Endometrial microvascular endothelial cells (primary cell): Measurements from ENCODE around the gene SYCE3. TPM values are rescaled to one million over a fixed set of nuclear protein-coding genes. Genes with fewer than 3 reads are reported as not detected.
"Not testable (repeated sequence)": the region's sequence is repeated elsewhere in the genome, so short reads cannot be mapped to it uniquely, and the experiment has no call there.

Experiments
- in situ Hi-C: cut with HindIII; loops from 2 replicates; pipeline ENCODE4 v1.10.0; 2017; ENCODE audit warnings: low sequenced_read_pairs, low pct_unique_long_range_greater_than_20kb; ENCODE audit errors: inconsistent ontology term
- total RNA-seq: library from RNA; depleted of rRNA; stranded (reverse); fragments of >200 nt; gene quantifications from one replicate; pipeline ENCODE4 v1.2.3, GENCODE V29; 2015; ENCODE audit errors: inconsistent ontology term

Gene SYCE3, protein sequence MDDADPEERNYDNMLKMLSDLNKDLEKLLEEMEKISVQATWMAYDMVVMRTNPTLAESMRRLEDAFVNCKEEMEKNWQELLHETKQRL
- not detected for total RNA-seq

DNA sequence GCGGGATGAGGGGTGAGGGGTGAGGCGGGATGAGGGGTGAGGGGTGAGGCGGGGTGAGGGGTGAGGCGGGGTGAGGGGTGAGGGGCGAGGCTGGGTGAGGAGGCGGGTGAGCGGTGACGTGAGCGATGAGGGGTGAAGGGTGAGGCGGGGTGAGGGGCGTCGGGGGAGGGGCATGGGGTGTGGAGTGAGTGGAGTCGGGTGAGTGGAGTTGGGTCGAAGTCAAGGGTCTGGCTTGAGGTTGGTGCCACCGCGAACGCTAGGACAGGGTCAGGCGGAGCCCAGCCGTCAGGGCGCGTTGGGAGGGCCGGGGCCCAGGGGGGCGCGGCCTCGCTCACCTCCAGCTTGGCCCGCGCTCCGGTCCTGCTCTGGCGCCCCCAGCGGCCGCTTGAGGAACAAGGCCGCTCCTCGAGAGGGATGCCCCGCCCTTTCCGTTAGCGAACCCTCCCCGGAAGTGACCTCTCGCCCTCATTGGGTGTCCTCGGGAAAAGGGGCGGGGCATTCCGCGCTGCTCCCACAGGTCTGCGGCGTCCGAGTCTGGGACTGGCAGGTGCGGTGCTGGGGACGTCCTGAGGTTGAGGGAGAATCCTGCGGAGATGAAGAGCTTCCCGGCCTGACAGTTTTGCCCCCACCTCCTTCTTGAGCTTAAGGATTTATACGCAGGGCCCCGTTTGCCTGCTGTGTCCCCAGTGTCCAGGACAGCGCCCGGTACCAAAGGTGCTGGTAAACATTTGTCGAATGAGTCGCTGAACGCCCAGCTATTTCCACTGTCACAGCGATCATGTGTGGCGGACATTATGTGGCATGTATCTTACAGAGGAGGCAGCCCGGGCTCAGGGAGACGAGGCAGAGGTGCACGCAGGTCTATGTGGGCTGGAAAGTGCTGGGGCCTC is at the start of gene SYCE3:
Gene SYCE3 (minus strand): TSS at position 397 of the 890 bp plus-strand sequence. CDS start 6,514 bp downstream, outside the sequence.
- in situ Hi-C loops: no loop called here

GRCh38 chr22:50612168-50612527 is 49.4 kb upstream of the SYCE3 start:
- in situ Hi-C loops: no loop called here

DNA sequence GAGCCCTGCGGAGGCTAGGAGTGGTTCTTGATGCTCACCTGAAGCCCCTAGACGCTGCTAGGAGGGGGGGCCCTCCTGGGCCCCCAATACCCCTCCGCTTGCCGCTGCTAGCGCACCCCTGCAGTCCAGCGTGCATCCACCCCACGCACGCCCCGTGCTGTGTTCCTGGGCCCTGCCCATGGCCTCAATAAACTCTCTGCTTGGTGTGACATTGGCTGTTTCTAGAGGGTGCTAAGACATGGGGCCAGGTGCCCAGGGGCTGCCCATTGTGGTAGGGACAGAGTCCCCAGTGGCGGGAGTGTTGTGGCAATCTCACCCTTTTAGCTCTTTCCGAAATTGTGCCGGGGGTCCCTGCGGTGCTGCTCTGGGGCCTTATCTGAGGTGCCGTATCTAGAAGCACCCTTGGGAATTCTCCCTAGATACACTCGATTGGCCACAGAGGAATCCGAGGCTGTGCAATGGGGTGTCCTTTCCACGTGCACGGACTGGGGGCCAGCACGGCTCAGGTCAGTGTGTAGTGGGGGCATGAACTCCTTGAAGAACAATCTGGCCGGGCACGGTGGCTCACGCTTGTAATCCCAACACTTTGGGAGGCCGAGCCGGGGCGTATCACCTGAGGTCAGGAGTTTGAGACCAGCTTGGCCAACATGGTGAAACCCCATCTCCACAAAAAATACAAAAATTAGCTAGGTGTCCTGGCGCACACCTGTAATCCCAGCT is 48.8 kb upstream of the SYCE3 start:
- in situ Hi-C loops: no loop called here

GRCh38 chr22:50610581-50610980 is 47.9 kb upstream of the SYCE3 start:
- in situ Hi-C loops: no loop called here

- in situ Hi-C loops: no loop called here
Observed at GRCh38 chr22:50610041-50610451, 47.3 kb upstream of the SYCE3 start.

DNA sequence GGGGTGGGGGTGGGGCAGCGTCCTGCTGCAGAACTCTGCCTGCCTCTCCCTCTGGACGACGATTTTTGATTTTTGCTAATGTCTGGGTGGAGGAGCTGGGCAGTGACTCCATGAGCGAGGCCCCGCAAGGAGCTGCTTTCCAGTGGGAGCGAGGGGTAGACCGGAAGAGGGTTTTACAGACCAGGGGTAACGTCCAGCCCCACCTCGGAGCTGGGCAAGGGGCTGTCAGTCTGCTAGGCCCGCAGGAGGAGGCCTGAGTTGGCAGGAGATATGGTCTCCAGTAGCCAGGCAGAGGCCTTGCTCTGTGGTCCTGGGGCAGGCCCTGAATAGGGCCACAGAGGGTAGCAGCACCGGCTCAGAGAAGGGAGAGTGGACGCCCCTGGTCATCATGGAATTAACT is 46.9 kb upstream of the SYCE3 start:
- in situ Hi-C loops: no loop called here

- in situ Hi-C loops: no loop called here
Observed at GRCh38 chr22:50608996-50609395, 46.3 kb upstream of the SYCE3 start.

DNA sequence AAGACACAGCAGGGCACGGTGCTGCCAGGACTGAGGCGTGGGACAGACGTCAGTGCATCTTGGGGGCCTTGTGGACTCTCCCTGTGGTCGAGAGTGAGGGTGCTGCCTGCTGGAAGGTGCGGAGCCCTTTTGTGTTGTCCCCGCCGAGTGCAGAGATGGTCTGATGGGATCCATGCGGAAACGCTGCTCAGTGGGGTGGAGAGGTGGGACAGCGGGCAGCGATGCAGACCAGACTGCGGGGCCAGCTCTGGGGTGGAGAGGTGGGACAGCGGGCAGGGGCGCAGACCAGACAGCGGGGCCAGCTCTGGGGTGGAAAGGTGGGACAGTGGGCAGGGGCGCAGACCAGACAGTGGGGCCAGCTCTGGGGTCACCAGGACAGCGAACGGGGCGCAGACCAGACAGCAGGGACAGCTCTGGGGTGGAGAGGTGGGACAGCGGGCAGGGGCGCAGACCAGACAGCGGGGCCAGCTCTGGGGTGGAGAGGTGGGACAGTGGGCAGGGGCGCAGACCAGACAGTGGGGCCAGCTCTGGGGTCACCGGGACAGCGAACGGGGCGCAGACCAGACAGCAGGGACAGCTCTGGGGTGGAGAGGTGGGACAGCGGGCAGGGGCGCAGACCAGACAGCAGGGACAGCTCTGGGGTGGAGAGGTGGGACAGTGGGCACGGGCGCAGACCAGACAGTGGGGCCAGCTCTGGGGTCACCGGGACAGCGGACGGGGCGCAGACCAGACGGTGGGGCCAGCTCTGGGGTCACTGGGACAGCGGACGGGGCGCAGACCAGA is 45.5 kb upstream of the SYCE3 start:
- in situ Hi-C loops: not testable (repeated sequence)

DNA sequence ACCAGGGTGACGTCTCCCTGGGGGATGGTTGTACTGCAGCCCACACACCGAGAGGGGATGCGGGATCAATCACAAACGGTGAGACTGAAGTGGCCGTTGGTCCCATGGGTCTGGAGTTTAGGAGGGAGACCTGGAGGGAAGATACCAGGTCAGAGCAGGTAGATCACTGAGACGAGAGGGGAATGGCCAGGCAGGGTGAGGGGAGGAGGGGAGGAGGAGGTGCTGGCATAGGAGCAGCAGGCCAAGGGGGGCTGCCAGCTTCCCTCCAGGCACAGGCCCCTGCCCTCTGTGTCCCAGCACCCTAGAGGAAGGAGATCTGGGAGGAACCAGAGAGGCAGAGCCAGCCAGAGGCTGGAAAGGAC is 44.9 kb upstream of the SYCE3 start:
- in situ Hi-C loops: no loop called here

- in situ Hi-C loops: no loop called here
Observed at GRCh38 chr22:50606946-50607658, 44.4 kb upstream of the SYCE3 start.

GRCh38 chr22:50606165-50606945 is 43.6 kb upstream of the SYCE3 start:
- in situ Hi-C loops: no loop called here

DNA sequence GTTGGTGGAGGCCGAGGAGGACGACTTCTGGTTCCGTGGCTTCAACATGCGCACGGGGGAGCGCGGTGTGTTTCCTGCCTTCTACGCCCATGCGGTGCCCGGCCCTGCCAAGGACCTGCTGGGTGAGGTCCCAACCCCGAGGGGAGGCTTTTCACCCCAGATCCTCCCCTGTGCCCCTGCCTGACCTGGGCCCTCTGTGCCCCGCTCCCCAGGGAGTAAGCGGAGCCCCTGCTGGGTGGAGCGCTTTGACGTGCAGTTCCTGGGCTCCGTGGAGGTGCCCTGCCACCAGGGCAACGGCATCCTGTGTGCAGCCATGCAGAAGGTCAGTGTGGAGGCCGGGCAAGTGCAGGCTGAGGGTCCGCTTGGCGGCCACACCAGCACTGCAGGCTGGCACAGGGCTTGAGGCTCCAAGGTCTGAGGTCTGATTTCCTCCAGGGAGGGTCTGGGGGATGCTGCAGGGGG is 42.9 kb upstream of the SYCE3 start:
- in situ Hi-C loops: no loop called here

GRCh38 chr22:50605002-50605612 is 42.4 kb upstream of the SYCE3 start:
- in situ Hi-C loops: no loop called here

DNA sequence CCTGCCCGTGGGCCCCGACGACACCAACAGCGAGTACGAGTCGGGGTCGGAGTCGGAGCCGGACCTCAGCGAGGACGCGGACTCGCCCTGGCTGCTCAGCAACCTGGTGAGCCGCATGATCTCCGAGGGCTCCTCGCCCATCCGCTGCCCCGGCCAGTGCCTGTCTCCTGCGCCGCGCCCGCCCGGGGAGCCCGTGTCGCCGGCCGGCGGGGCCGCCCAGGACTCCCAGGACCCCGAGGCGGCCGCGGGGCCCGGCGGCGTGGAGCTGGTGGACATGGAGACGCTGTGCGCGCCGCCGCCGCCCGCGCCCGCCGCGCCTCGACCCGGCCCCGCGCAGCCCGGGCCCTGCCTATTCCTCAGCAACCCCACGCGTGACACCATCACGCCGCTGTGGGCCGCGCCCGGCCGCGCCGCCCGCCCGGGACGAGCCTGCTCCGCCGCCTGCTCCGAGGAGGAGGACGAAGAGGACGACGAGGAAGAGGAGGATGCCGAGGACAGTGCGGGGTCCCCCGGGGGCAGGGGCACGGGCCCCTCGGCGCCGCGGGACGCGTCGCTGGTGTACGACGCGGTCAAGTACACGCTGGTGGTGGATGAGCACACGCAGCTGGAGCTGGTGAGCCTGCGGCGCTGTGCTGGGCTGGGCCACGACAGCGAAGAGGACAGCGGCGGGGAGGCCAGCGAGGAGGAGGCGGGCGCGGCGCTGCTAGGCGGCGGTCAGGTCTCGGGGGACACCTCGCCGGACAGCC is 41.7 kb upstream of the SYCE3 start:
- in situ Hi-C loops: no loop called here

GRCh38 chr22:50603511-50604255 is 41.0 kb upstream of the SYCE3 start:
- in situ Hi-C loops: no loop called here

- in situ Hi-C loops: no loop called here
Observed at GRCh38 chr22:50602338-50602700, 39.6 kb upstream of the SYCE3 start.
